K562 (cell line): ENCODE data around the gene RGS14. TPM values are rescaled to one million over a fixed set of nuclear protein-coding genes. Genes with fewer than 3 reads are reported as not detected.

ENCODE experiments used
- ATF6 ChIP-seq: sonication (generic); formaldehyde crosslinking; IDR thresholded peaks from 2 replicates; pipeline ENCODE4 v1.4.0; 2020; ENCODE audit warnings: mild to moderate bottlenecking, missing genetic modification reagents
- BMI1 ChIP-seq: fragments of 150-350 bp; IDR thresholded peaks from 2 replicates; pipeline ENCODE4 v1.6.1; 2014; ENCODE audit warnings: low read length
- DDX20 ChIP-seq: fragments of 450-650 bp; IDR thresholded peaks from 2 replicates; pipeline ENCODE4 v1.6.1; 2016; ENCODE audit warnings: missing genetic modification characterization, low read depth, mild to moderate bottlenecking, missing compliant biosample characterization, moderate library complexity
- HNRNPLL ChIP-seq: fragments of 200-400 bp; formaldehyde crosslinking; IDR thresholded peaks from 2 replicates; pipeline ENCODE4 v1.6.1; 2017; ENCODE audit warnings: low read length, low read depth, mild to moderate bottlenecking; ENCODE audit not compliant: poor library complexity, severe bottlenecking
- ILF3 ChIP-seq: fragments of 450-650 bp; IDR thresholded peaks from 2 replicates; pipeline ENCODE4 v1.6.1; 2018; ENCODE audit warnings: antibody characterized with exemption, mild to moderate bottlenecking, moderate library complexity, borderline replicate concordance
- KDM1A ChIP-seq, 2 experiments: fragments of 450-650 bp; IDR thresholded peaks; 2 replicates each; pipeline ENCODE4 v1.6.1; 2016; ENCODE audit warnings: mild to moderate bottlenecking in 2 of 2
- KHSRP ChIP-seq: fragments of 450-650 bp; IDR thresholded peaks from 2 replicates; pipeline ENCODE4 v1.6.1; 2017
- KLF13 ChIP-seq: fragments of 450-650 bp; IDR thresholded peaks from 2 replicates; pipeline ENCODE4 v1.6.1; 2016; ENCODE audit warnings: missing genetic modification characterization, low read depth, mild to moderate bottlenecking, missing compliant biosample characterization, moderate library complexity, borderline replicate concordance
- NFXL1 ChIP-seq: fragments of 450-650 bp; formaldehyde crosslinking; IDR thresholded peaks from 2 replicates; pipeline ENCODE4 v1.4.0; 2021; ENCODE audit warnings: mild to moderate bottlenecking
- PHB2 ChIP-seq: fragments of 450-650 bp; IDR thresholded peaks from 2 replicates; pipeline ENCODE4 v1.6.1; 2017; ENCODE audit warnings: low read depth
- RFX7 ChIP-seq: fragments of 250-450 bp; sonication (Bioruptor Pico); IDR thresholded peaks from 2 replicates; pipeline ENCODE4 v1.5.1; 2021; ENCODE audit warnings: mild to moderate bottlenecking
- SAP30 ChIP-seq: fragments of 200-600 bp; sonication (generic); IDR thresholded peaks from 2 replicates; pipeline ENCODE4 v1.6.1; 2012; ENCODE audit warnings: borderline replicate concordance, low read depth, mild to moderate bottlenecking, moderate library complexity, low read length, control low read depth, inconsistent platforms; ENCODE audit not compliant: insufficient read depth, poor library complexity, severe bottlenecking
- SMC3 ChIP-seq: conservative IDR thresholded peaks from 2 replicates; pipeline ENCODE4 v1.6.1; 2011; ENCODE audit warnings: low read depth, low read length, improper control_type of control experiment; ENCODE audit not compliant: insufficient read depth
- SRSF9 ChIP-seq: fragments of 200-400 bp; formaldehyde crosslinking; IDR thresholded peaks from 2 replicates; pipeline ENCODE4 v1.6.1; 2017; ENCODE audit warnings: low read depth, low read length, borderline replicate concordance
- TEAD1 ChIP-seq, 2 experiments: fragments of 450-650 bp in 1 of 2; sonication (generic) in 1 of 2; formaldehyde crosslinking; IDR thresholded peaks; 2 replicates each; pipeline versions ENCODE4 v1.4.0 to v1.8.0; 2020 to 2022; ENCODE audit warnings: mild to moderate bottlenecking in 2 of 2, missing genetic modification reagents in 1 of 2
- XRCC4 ChIP-seq: IDR thresholded peaks from one replicate; pipeline ENCODE4 v1.6.1; 2011; ENCODE audit not compliant: insufficient read depth, insufficient read length; ENCODE audit errors: extremely low read depth
- ZBTB1 ChIP-seq: sonication (generic); formaldehyde crosslinking; IDR thresholded peaks from 2 replicates; pipeline ENCODE4 v1.8.1; 2023; ENCODE audit warnings: missing genetic modification reagents, low read depth, mild to moderate bottlenecking, borderline replicate concordance
- ZNF174 ChIP-seq: fragments of 250-450 bp; sonication (Bioruptor Pico); IDR thresholded peaks from 2 replicates; pipeline ENCODE4 v1.4.0; 2020; ENCODE audit warnings: mild to moderate bottlenecking
- ZNF639 ChIP-seq, 2 experiments: fragments of 200-800 bp in 1 of 2; sonication (Bioruptor generic) in 1 of 2; sonication (generic) in 1 of 2; formaldehyde crosslinking in 1 of 2; IDR thresholded peaks in 1 of 2; conservative IDR thresholded peaks in 1 of 2; 2 replicates each; pipeline versions ENCODE4 v1.5.0 to v1.6.1; 2016 to 2020; ENCODE audit warnings: missing compliant biosample characterization in 1 of 2, missing genetic modification characterization in 1 of 2, missing genetic modification reagents in 1 of 2
- ZNF717 ChIP-seq: fragments of 250-450 bp; sonication (Bioruptor Pico); IDR thresholded peaks from 2 replicates; pipeline ENCODE4 v1.5.0; 2021
- ZSCAN29 ChIP-seq: fragments of 450-650 bp; IDR thresholded peaks from 2 replicates; pipeline ENCODE4 v1.6.1; 2017
- polyA plus RNA-seq, 8 experiments: library from polyadenylated mRNA; depleted of rRNA in 4 of 8; stranded (reverse) in 5 of 8; unstranded in 3 of 8; fragments of >200 nt; fragmentation: Nextera tagmentation in 2 of 8; fragmentation: Illumina TruSeq in 1 of 8; extraction: Ambion mirVana in 2 of 8; extraction: Trizol in 1 of 8; gene quantifications; 2 replicates each; pipeline versions ENCODE4 v1.2.1 to v1.2.3, GENCODE V29; 2011 to 2014; ENCODE audit warnings: inconsistent platforms in 1 of 8, missing spikeins in 1 of 8
- total RNA-seq, 7 experiments: library from RNA; depleted of rRNA in 6 of 7; stranded (reverse); fragments of >200 nt in 6 of 7; fragmentation: Illumina TruSeq in 2 of 7; extraction: Trizol in 2 of 7; gene quantifications; 2 replicates each; pipeline versions ENCODE4 v1.2.1 to v1.2.3, GENCODE V29; 2011 to 2021; ENCODE audit warnings: low replicate concordance in 1 of 7
- TF ChIP-seq, protein P1 (sequence below): sonication (generic); formaldehyde crosslinking; IDR thresholded peaks from 2 replicates; pipeline ENCODE4 v1.9.0; 2022; ENCODE audit warnings: mild to moderate bottlenecking, missing genetic modification reagents
- TF ChIP-seq, protein P2 (sequence below): conservative IDR thresholded peaks from 2 replicates; pipeline ENCODE4 v1.6.1; 2011; ENCODE audit warnings: low read depth, mild to moderate bottlenecking, low read length; ENCODE audit not compliant: control insufficient read depth

Gene RGS14
- total and polyA plus RNA-seq, 9 of the 15 experiments (the other 6 are each of a cell fraction or from before 2014, with no cell fraction given), result 0.28 to 75.9 (median 34.5) TPM

GRCh38 chr5:177367981-177368868, 10.5 kb downstream of the RGS14 start (continued):
- TF ChIP-seq SAP30 (peak; percentile 62), ZSCAN29 (no peak), ZBTB1 (CRISPR knock-in tag) (no peak), DDX20 (tag) (no peak), ILF3 (no peak), BMI1 (no peak), PHB2 (no peak), KHSRP (no peak), KDM1A (IDR thresholded peaks at IDR 0.05) (peak in 1 of 2 experiments; percentile 63; a peak in 1 of 4 replicates), ZNF174 (no peak), ATF6 (CRISPR knock-in tag) (no peak), XRCC4 (no peak), TEAD1 (CRISPR knock-in tag; IDR thresholded peaks at IDR 0.05) (no peak), KLF13 (tag) (no peak), RFX7 (CRISPR knock-in tag) (no peak), ZNF717 (CRISPR knock-in tag) (no peak), HNRNPLL (no peak), ZNF639 (CRISPR knock-in tag; conservative IDR thresholded peaks at IDR 0.05 in 1 of 2, IDR thresholded peaks at IDR 0.05 in 1 of 2) (no peak), NFXL1 (no peak), SRSF9 (no peak), SMC3 (0 out of 2 replicates have a peak, but pooled peaks have one; percentile 16)
- TF ChIP-seq, protein P1, sequence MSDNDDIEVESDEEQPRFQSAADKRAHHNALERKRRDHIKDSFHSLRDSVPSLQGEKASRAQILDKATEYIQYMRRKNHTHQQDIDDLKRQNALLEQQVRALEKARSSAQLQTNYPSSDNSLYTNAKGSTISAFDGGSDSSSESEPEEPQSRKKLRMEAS, result peak; percentile 81
- TF ChIP-seq, protein P2, sequence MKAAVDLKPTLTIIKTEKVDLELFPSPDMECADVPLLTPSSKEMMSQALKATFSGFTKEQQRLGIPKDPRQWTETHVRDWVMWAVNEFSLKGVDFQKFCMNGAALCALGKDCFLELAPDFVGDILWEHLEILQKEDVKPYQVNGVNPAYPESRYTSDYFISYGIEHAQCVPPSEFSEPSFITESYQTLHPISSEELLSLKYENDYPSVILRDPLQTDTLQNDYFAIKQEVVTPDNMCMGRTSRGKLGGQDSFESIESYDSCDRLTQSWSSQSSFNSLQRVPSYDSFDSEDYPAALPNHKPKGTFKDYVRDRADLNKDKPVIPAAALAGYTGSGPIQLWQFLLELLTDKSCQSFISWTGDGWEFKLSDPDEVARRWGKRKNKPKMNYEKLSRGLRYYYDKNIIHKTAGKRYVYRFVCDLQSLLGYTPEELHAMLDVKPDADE, result no peak
